Activated B cell treated with CpG ODN at 0.5 μM for 24 hours (primary cell): ENCODE measurements around the gene ASCC2. TPM values are rescaled to one million over a fixed set of nuclear protein-coding genes. Genes with fewer than 3 reads are reported as not detected.
A peak's percentile ranks its signal among the peaks of the same experiment; 100 is the strongest.

Experiments
- ATAC-seq: fragments of 200-7000 bp; cut with Tn5 transposase; one replicate; pipeline ENCODE4 v1.10.0; 2021; ENCODE audit warnings: low read depth, mild to moderate bottlenecking, moderate library complexity
- CTCF ChIA-PET: fragments of 350-600 bp; sonication (Branson Sonifier 250); formaldehyde crosslinking; loops from one replicate; lab custom pipeline; 2021; ENCODE audit warnings: antibody characterized with exemption; lab: Charles Lee
- POLR2A ChIA-PET: fragments of 350-600 bp; sonication (Branson Sonifier 250); formaldehyde crosslinking; loops from one replicate; lab custom pipeline; 2021; ENCODE audit warnings: antibody characterized with exemption; lab: Charles Lee
- DNase-seq: peaks from one replicate; pipeline ENCODE4 v3.0.0; 2022
- H3K27ac Mint-ChIP-seq: one replicate; pipeline ENCODE4 v1.8.0; 2020; ENCODE audit warnings: mixed read lengths
- H3K27me3 Mint-ChIP-seq: one replicate; pipeline ENCODE4 v1.8.0; 2021; ENCODE audit warnings: mixed read lengths
- H3K36me3 Mint-ChIP-seq: one replicate; pipeline ENCODE4 v1.8.0; 2021; ENCODE audit warnings: low read depth, mixed read lengths
- H3K4me1 Mint-ChIP-seq: one replicate; pipeline ENCODE4 v1.8.0; 2021; ENCODE audit warnings: mixed read lengths
- H3K4me3 Mint-ChIP-seq: one replicate; pipeline ENCODE4 v1.8.0; 2020; ENCODE audit warnings: mild to moderate bottlenecking, mixed read lengths
- H3K9me3 Mint-ChIP-seq: one replicate; pipeline ENCODE4 v1.8.0; 2020; ENCODE audit warnings: mixed read lengths
- intact Hi-C: fragments of 100-400 bp; cut with micrococcal nuclease; formaldehyde crosslinking; loops from one replicate; pipeline ENCODE4 v1.15.1; 2024
- total RNA-seq: library from RNA; stranded (reverse); gene quantifications from 2 replicates; pipeline ENCODE4 v1.2.3, GENCODE V29; 2022
- TF ChIP-seq, protein P1 (sequence below): fragments of 200-600 bp; IDR thresholded peaks from one replicate; pipeline ENCODE4 v1.8.0; 2022; ENCODE audit warnings: antibody characterized with exemption, mild to moderate bottlenecking

The ASCC2 gene
- total RNA-seq, 1 donor from 2014 or later, result 89.7 TPM

DNA sequence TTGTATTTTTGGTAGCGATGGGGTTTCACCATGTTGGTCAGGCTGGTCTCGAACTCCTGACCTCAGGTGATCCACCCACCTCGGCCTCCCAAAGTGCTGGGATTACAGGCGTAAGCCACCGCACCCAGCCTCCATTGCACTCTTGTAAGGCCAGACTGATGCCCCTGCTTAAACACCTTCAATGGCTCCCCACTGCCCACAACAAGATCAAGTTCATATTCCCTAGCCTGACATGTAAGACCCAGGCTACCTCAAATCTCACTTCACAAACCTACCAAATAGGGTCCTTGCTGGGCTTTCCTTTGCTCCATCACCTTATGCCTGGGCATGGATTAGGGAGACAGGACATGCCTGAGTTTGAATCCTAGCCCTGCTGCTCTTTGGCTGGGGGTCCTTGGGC, 57.9 kb downstream of the ASCC2 start:
- intact Hi-C loops, result no loop called here
- ATAC-seq (no peak), DNase-seq (no peak)
- Mint-ChIP-seq H3K36me3 (no peaks in the 10 kb centered on the region), H3K27me3 (no peaks in the 10 kb centered on the region), H3K4me3 (no peak overlapping the region), H3K4me1 (peaks cover 8% of the 10 kb centered on the region), H3K9me3 (no peaks in the 10 kb centered on the region), H3K27ac (no peak overlapping the region)
- ChIA-PET POLR2A (no interaction called here), CTCF (no interaction called here)
- TF ChIP-seq, protein P1, sequence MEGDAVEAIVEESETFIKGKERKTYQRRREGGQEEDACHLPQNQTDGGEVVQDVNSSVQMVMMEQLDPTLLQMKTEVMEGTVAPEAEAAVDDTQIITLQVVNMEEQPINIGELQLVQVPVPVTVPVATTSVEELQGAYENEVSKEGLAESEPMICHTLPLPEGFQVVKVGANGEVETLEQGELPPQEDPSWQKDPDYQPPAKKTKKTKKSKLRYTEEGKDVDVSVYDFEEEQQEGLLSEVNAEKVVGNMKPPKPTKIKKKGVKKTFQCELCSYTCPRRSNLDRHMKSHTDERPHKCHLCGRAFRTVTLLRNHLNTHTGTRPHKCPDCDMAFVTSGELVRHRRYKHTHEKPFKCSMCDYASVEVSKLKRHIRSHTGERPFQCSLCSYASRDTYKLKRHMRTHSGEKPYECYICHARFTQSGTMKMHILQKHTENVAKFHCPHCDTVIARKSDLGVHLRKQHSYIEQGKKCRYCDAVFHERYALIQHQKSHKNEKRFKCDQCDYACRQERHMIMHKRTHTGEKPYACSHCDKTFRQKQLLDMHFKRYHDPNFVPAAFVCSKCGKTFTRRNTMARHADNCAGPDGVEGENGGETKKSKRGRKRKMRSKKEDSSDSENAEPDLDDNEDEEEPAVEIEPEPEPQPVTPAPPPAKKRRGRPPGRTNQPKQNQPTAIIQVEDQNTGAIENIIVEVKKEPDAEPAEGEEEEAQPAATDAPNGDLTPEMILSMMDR, result no peak

DNA sequence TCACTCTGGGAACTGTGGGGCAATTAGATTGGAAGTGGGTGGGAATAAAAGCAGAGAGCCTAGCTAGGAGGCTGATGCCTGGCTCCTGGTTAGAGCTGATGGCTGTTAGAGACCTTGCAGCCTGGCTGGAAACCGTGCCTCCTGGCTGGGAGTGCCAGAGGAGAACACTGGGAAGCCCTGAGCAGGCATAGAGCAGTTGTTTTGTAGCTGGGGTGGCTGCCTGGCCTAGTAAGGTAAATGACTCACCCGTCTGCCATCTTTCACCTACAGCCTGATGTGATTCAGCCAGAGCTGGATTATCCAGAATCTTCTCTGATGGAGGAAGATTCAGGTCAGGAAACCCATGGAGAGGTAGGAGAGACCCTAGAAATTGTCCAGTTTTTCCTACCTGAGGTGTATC, 64.8 kb downstream of the ASCC2 start:
- peaks cover 8% of the 10 kb centered on the region for H3K4me1 Mint-ChIP-seq
- CTCF ChIA-PET, result no interaction called here
- no peak overlapping the region for H3K27ac Mint-ChIP-seq
- intact Hi-C loops, result no loop called here
- H3K9me3 Mint-ChIP-seq, result no peaks in the 10 kb centered on the region
- TF ChIP-seq, protein P1, result no peak
- H3K27me3 Mint-ChIP-seq, result no peaks in the 10 kb centered on the region
- peaks cover 27% of the 10 kb centered on the region for H3K36me3 Mint-ChIP-seq
- ATAC-seq (no peak), DNase-seq (no peak)
- no peak overlapping the region for H3K4me3 Mint-ChIP-seq
- POLR2A ChIA-PET, result interaction anchor here (1.0 kb wide), 1 partner anchor 11 kb away, joined by 3 read pairs; no protein-coding TSS in a partner anchor

DNA sequence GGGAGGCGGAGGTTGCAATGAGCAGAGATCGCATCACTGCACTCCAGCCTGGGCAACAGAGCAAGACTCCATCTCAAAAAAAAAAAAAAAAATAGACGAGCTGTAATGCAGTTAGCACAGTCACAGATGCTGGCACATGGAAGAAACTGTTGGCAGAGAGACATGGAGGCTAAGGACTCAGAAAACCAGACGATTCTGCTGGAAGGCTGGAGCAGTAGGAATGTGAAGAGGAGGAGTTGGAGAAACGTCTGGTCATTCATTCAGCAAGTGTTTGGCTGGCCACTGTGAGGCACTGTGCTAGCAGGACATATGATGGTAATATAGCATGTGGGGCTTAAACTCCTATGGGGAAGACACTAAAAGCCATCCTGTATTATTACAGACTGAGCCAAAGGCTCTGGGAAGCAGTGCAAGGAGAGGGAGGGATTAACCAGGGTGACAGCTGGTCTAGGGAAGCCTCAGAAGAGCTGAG, 65.9 kb downstream of the ASCC2 start:
- Mint-ChIP-seq H3K4me1 (peaks cover 17% of the 10 kb centered on the region), H3K9me3 (no peaks in the 10 kb centered on the region), H3K27ac (no peak overlapping the region), H3K27me3 (no peaks in the 10 kb centered on the region), H3K36me3 (peaks cover 30% of the 10 kb centered on the region), H3K4me3 (no peak overlapping the region)
- intact Hi-C loops, result no loop called here
- ATAC-seq (no peak), DNase-seq (no peak)
- TF ChIP-seq, protein P1, result no peak
- POLR2A ChIA-PET, result no interaction called here
- CTCF ChIA-PET, result no interaction called here

DNA sequence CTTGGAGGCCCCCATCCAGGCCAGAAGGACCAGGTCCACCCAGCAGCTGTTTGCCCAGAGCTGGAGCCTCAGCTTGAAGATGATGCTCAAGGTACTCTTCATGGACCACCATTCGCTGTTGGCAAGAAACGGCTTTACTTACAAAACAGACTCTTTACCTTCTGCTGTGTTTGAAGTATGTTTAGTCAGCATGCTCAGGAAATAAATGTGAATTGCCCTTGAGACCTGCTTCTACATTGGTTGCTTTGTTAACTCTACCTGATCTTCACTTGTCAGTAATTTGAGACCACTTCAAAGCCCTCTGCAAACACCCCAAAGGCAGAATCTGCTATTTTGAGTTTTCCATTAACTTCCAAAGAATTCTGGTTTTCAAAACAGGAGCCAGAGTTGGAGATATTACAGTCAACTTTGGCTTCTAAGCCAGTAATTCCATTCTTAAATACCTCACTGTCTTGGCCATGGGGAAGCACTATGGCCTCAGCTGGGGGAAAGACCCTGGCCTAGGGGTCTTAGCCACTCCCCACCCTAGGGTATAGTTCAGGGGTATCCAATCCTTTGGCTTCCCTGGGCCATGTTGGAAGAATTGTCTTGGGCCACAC, 68.3 kb downstream of the ASCC2 start:
- ATAC-seq, result no peak
- Mint-ChIP-seq H3K36me3 (peaks cover 30% of the 10 kb centered on the region), H3K27me3 (no peaks in the 10 kb centered on the region), H3K4me3 (no peak overlapping the region), H3K27ac (no peak overlapping the region), H3K9me3 (no peaks in the 10 kb centered on the region), H3K4me1 (peaks cover 32% of the 10 kb centered on the region)
- TF ChIP-seq, protein P1, result no peak
- ChIA-PET CTCF (interaction anchor here (0.6 kb wide), 2 partner anchors 9 to 208 kb away, joined by 3 read pairs; no protein-coding TSS in a partner anchor), POLR2A (no interaction called here)
- intact Hi-C loops, result loop anchor here (5.0 kb wide), 1 partner anchor 503 kb away; the partner anchor contains the start of genes EWSR1 and RHBDD3
- DNase-seq, result no peak

DNA sequence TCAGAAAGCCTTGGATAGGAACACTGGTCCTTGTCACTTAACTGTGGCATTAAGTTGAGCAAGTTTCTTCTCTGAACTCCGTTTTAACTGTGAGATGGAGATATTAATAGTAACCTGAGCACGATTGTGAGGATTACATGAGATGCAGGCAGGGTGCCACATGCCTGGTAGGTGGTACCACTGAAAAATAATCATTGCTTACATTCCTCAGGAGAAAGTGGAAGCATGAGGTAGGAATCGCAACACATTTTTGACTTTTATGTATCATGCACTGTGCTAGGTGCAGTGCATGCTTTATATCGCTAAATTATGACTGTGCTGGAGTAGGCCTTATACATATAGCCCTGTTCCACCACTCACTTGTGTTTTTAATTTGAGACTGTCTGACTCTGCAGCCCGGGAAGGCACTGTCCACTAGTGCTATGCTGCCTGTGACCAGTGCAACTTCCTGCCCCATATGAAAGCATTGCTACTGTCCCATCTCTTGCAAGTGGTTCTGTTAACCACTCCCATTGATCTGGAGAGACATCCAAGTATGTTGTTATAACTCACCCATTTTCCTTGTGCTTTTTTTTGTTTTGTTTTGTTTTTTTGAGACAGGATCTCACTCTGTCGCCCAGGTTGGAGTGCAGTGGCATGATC, 69.9 kb downstream of the ASCC2 start:
- ChIA-PET CTCF (no interaction called here), POLR2A (no interaction called here)
- DNase-seq (no peak), ATAC-seq (no peak)
- Mint-ChIP-seq H3K4me3 (peak overlapping the region; percentile 97), H3K4me1 (peaks cover 32% of the 10 kb centered on the region), H3K27ac (peak overlapping the region; percentile 93), H3K9me3 (no peaks in the 10 kb centered on the region), H3K27me3 (no peaks in the 10 kb centered on the region), H3K36me3 (peaks cover 30% of the 10 kb centered on the region)
- TF ChIP-seq, protein P1, result no peak
- intact Hi-C loops, result loop anchor here (5.0 kb wide), 1 partner anchor 501 kb away; the partner anchor contains the start of genes EWSR1 and RHBDD3
